Neural cell (in vitro differentiated cells): ENCODE data around the gene WDR4.

Source experiments
- CTCF ChIP-seq: fragments of 450-650 bp; IDR thresholded peaks from 2 replicates; pipeline ENCODE4 v1.5.1; 2014; ENCODE audit warnings: antibody characterized with exemption, mild to moderate bottlenecking, moderate library complexity; ENCODE audit not compliant: poor library complexity, severe bottlenecking
- EP300 ChIP-seq: fragments of 450-650 bp; conservative IDR thresholded peaks from 2 replicates; pipeline ENCODE4 v1.6.1; 2014; ENCODE audit warnings: antibody characterized with exemption, mild to moderate bottlenecking, moderate library complexity; ENCODE audit not compliant: poor library complexity, severe bottlenecking
- EZH2 ChIP-seq: fragments of 200-600, 300-800 bp; shearing (Covaris generic), sonication (generic); IDR thresholded peaks from 2 replicates; pipeline ENCODE4 v1.6.1; 2014; ENCODE audit warnings: antibody characterized with exemption, low read length, borderline replicate concordance, mild to moderate bottlenecking; ENCODE audit not compliant: insufficient read depth, poor library complexity, severe bottlenecking
- MXI1 ChIP-seq: fragments of 450-650 bp; conservative IDR thresholded peaks from 2 replicates; pipeline ENCODE4 v1.6.1; 2014; ENCODE audit warnings: antibody characterized with exemption, mild to moderate bottlenecking; ENCODE audit not compliant: poor library complexity, severe bottlenecking
- POLR2AphosphoS5 ChIP-seq: IDR thresholded peaks from 2 replicates; pipeline ENCODE4 v1.6.1; 2012
- REST ChIP-seq: IDR thresholded peaks from 2 replicates; pipeline ENCODE4 v1.6.1; 2012; ENCODE audit warnings: borderline replicate concordance
- SMC3 ChIP-seq: fragments of 450-650 bp; conservative IDR thresholded peaks from 2 replicates; pipeline ENCODE4 v1.6.1; 2014; ENCODE audit warnings: antibody characterized with exemption, mild to moderate bottlenecking, moderate library complexity; ENCODE audit not compliant: poor library complexity
- TAF1 ChIP-seq: IDR thresholded peaks from 2 replicates; pipeline ENCODE4 v1.6.1; 2012; ENCODE audit warnings: low read depth

DNA sequence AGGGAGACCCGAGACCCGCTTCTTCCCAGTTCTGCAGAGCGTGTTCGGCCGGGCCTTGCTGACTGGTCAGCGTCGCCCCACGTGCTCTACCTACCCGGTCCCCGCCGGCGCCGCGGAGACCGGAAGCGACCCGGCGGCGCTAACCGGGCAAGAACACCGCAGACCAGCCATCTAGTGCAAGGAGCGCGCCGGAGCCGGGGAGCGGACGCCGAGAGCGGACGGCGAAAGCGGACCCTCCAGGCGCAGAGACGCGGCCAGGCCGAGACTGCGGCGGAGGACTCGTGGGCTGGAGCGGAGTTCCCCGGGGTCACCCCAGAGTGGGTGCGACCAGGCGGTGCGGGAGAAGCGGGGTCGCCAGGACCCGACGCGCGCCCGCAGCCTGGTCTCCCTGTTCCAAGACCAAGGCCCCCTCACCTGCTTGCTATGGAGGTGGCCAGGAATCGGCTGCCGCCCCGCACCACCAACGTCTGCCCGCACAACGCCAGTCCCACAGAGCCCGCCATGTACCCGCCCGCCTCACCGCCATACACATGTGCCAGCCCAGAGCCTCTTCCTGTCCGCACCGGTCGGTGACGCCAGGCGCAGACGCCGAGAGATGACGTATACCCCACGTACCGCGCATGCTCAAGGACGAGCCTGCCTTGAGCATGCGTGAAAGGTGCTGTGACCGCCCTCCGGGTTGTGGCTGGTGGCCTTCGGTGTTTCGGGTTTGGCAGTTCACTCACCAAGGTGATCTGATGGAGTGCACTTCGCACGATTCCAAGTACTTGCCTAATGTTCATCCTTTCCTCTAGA, at the start of gene WDR4:
- TF ChIP-seq CTCF (no peak), EP300 (peak; percentile 48), POLR2AphosphoS5 (peak; percentile 97), REST (peak; percentile 94), SMC3 (peak; percentile 61), EZH2 (no peak), TAF1 (peak; percentile 97), MXI1 (peak; percentile 100)
